T-helper 1 cell (primary cell): ENCODE results near the gene NET1.
"Not testable (repeated sequence)": the region's sequence is repeated elsewhere in the genome, so short reads cannot be mapped to it uniquely, and the experiment has no call there.

ENCODE experiments used
- DNase-seq, 5 donors: peaks; one replicate each; pipeline ENCODE4 v3.0.0-alpha.2; 2012 to 2020

Gene NET1

GRCh38 chr10:5467207-5467535 is 54.8 kb downstream of the NET1 start:
- no peak for DNase-seq

- no peak for DNase-seq
These were observed 55.4 kb downstream of the NET1 start for GRCh38 chr10:5467634-5468255.

DNA sequence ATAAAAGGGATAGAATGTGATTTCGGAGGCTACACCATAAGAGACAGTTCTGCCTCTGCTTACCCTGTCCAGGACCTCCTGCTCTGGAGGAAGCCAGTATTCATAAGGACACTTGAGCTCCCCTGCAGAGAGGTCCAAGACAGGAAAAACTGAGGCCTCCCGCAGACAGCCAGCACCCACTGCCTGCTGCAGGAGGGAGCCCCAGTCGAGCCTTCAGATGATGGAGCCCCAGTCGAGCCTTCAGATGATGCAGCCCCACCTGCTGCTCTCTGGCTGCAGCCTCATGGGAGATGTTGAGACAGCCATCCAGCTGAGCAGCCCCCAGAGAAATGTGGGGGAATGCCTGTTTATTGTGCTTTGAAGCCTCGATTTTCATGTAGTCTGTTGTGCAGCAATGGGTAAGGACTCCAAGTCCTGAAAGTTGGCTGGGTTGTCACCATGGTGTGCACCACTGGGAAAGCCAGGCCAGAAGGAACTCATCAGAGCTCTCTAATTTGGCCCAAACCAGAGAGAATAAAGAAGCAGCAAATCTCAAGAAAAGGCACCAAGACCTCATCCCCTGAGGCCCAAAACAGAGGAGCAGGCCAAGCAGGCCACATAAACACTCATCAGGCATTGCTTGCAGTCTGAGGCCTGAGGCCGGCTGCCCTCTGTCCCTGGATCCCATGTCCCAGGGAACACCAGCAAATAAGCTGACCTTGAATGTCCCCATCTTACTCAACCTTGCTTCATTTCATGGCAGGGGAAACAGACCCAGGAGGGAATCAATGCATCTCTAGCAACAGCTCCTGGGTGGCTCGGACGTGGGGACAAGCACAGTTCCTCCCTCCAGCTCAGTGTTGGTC is 56.1 kb downstream of the NET1 start:
- no peak for DNase-seq

- DNase-seq, result no peak
These were observed 57.1 kb downstream of the NET1 start for GRCh38 chr10:5469353-5470061.

DNA sequence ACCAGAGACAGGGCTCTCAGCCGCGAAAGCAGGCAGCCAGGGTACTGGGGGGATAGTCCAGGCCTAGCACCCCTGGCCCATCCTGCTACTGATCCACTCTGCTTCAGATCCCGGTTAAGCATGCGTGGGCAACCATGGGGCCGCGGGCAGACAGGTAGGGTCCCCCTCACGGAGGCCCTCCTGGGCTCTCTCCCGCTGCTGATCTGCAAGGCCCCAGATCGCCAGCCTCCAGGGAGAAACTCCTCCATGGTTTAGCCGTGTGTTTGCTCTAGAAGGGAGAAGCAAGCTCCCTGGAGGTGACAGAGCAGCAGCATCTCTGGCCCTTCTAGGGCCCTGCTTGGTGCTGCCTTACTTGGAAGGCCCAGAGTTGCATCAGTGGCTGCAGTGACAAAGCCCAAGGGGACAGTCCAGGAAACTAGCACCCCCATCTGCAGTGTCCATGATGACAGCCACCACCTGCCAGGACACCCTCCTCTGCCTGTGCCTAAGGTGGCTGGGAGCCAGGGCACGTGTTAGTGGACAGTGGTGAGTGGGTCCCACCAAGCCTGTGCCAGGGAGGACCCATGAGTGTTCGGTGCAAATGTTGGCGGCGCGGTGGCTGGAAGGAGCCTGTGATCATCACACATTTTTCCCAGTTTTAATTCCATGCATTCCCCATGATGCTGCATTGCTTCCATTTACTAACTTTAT is 57.9 kb downstream of the NET1 start:
- DNase-seq, result no peak

- DNase-seq, result not testable (repeated sequence)
These were observed 62.3 kb downstream of the NET1 start for GRCh38 chr10:5474642-5475041.

- DNase-seq, result not testable (repeated sequence)
These were observed 62.7 kb downstream of the NET1 start for GRCh38 chr10:5475088-5475487.

DNA sequence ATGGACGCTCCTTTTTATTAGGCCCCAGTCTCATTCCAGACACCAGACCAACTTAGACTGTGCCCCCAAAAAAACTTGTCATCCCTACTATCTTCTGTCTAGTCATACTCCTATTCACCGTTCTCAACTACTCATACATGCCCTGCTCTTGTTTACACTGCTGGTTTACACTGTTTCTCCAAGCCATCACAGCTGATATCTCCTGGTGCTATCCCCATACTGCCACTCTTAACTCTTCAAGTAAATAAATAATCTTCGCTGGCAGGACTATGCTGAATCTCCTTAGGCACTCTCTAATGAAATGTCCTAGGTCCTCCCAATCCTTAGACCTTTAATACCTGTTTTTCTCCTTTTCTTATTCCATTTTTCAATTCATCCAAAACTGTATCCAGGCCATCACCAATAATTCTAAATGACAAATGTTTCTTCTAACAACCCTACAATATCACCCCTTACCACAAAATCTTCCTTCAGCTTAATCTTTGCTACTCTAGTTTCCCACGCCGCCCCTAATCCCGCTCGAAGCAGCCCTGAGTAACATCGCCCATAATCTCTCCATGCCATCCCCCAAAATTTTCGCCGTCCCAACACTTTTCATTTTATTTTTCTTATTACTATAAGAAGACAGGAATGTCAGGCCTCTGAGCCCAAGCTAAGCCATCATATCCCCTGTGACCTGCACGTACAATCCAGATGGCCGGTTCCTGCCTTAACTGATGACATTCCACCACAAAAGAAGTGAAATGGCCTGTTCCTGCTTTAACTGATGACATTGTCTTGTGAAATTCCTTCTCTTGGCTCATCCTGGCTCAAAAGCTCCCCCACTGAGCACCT is 63.8 kb downstream of the NET1 start:
- not testable (repeated sequence) for DNase-seq

DNA sequence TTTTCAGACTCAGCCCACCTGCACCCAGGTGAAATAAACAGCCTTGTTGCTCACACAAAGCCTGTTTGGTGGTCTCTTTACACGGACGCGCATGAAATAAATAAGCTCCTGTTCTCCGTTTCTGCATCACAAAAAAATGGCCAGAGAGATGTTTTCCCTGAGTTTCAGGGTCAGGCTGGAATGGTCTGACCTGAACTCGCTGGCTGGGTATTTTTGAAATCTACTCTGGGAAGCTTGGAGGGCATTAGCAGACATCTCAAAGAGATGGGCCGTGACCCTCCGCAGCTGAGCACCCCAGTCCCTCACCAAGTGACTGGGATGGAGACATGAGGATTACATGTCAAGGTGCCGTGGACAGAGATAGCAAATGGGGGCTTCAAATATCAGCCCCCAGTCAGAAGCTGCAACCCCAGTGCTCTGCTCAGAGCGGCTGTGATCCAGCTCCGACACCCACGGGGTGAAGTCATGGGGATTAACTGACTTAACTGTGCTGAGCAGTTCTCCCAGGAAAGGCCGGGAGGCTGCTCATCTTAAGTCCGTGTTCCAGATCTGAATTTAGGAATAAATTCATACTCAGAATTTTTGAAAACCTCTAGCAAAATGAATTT is 64.7 kb downstream of the NET1 start:
- DNase-seq, result no peak

GRCh38 chr10:5477948-5478693 is 65.8 kb downstream of the NET1 start:
- DNase-seq, result no peak

DNA sequence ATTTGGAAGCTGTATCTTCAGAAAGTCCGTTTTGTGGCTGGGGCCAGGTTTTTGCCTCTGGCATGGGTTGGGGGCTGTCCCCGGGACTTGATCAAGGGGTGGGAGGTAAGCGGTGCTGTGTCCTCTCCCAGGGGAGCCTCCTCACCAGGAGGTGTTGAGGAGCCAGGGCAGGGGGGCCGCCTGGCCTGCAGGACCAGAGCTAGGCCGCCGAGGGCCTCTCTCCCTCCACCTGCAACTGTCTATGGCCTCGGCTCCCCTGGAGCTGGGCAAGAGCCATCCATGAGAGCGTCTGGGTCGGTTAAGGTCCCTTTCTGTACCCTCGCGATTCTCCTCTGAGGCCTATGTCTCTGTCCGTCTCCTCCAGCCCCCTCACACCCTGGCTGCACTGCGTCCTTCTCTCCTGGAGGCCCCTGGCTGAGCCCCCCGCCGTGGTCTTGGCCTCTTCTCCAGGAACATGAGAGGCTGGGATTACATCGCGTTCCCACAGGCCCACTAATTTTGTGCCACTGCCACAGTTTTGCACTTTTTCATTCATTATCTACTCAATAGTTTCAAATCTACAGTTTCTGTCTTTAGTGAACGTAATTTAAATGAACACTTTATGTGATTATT is 66.4 kb downstream of the NET1 start:
- no peak for DNase-seq

GRCh38 chr10:5479481-5480161 is 67.3 kb downstream of the NET1 start:
- DNase-seq, result no peak

- no peak for DNase-seq
These were observed 68.0 kb downstream of the NET1 start for GRCh38 chr10:5480162-5480941.

GRCh38 chr10:5481121-5481520 is 68.8 kb downstream of the NET1 start:
- DNase-seq, result no peak

- no peak for DNase-seq
These were observed 69.7 kb downstream of the NET1 start for GRCh38 chr10:5482016-5482415.

DNA sequence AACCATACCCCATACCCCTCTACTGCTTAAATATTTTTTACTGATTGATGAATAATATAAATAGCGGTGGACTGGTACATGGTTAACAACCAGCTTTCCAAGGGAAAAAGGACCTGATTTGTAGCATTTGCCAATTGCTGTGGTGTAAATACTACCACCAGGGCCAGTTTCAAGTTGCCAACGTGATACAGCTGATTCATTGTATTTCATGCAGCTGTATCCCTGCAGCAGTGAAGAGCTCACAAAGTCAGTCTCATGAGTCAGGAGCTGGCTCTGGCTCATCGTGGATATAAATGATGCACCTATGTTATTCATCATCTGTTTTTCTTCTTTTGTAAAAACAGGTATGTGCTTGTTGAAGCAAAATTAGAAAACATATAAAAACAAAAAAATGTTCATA is 71.8 kb downstream of the NET1 start:
- no peak for DNase-seq

GRCh38 chr10:5485290-5485689 is 72.9 kb downstream of the NET1 start:
- no peak for DNase-seq

- no peak for DNase-seq
These were observed 73.8 kb downstream of the NET1 start for GRCh38 chr10:5485948-5486852.
